ENCODE data around the gene YLPM1. TPM values are rescaled to one million over a fixed set of nuclear protein-coding genes. Genes with fewer than 3 reads are reported as not detected.

Gene YLPM1
- total and polyA plus RNA-seq, 2 donors (not counting 3 experiments of a cell fraction or from before 2014, with no cell fraction given): 14.9 to 85.7 TPM

DNA sequence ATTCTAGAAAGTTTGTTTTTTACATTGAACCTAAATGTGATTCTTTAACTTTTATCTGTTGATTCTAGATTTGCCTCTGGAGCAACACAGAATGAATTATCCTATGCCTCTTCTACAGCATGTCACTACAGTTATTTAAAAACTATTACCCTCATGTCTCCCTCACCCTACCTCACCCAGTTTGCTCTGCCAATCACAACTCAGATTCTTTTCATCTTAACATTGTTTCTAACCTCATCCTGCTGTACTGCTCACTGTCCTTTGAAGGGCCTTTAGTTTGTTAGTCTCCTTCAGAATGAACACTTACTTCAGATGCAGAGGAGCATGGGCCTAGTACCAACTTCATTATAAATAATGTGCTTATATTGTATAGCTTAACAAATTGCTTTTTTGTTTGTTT, 21.5 kb downstream of the YLPM1 start:
- dilution Hi-C loops (cut with MboI; ENCODE audit: extremely low pct_ligation_motif_present, low sequenced_read_pairs): no loop called here
- ChIA-PET POLR2A (no interaction called here), CTCF (interaction anchor here (1.1 to 2.2 kb wide), 4 partner anchors 11 to 176 kb away, joined by 3 to 8 read pairs (median 3); no protein-coding TSS in a partner anchor)
- FAIRE-seq (no peak), DNase-seq (ENCODE audit: low read depth, low spot score) (no peak)
- BruUV-seq (replicated peaks): no TSS peak
- Histone ChIP-seq H3K9ac (replicated peaks; ENCODE audit: extremely low read depth, insufficient read depth, low read length) (no peak overlapping the region), H3K27me3 (ENCODE audit: control insufficient read depth in 2 of 2, insufficient read depth in 2 of 2, low read length in 2 of 2) (no peaks in the 10 kb centered on the region), H3K9me3 (replicated peaks; ENCODE audit: control insufficient read depth, insufficient read depth, low read length) (no peaks in the 10 kb centered on the region), H3K27ac (ENCODE audit: insufficient read depth, low read depth, low read length) (no peak overlapping the region), H3K79me2 (ENCODE audit: control insufficient read depth, insufficient read depth, low read length) (peaks cover 55% of the 10 kb centered on the region), H3K4me1 (ENCODE audit: control insufficient read depth, extremely low read depth, insufficient read depth, low read length) (no peaks in the 10 kb centered on the region), H3K36me3 (ENCODE audit: control insufficient read depth in 2 of 2, extremely low read depth in 1 of 2, insufficient read depth in 2 of 2, low read length in 2 of 2) (peaks cover 8 to 21% of the 10 kb centered on the region in 2 experiments), H4K20me1 (replicated peaks; ENCODE audit: control insufficient read depth, extremely low read depth, insufficient read depth, low read length) (peaks cover 6% of the 10 kb centered on the region), H2AFZ (ENCODE audit: low read depth, low read length) (no peak overlapping the region), H3K4me2 (ENCODE audit: insufficient read depth, low read length) (no peak overlapping the region), H3K4me3 (replicated peaks in 1 of 3; ENCODE audit: insufficient read depth in 1 of 3, low read depth in 1 of 3, low read length in 3 of 3) (no peak overlapping the region), H3K9me1 (replicated peaks; ENCODE audit: control insufficient read depth, extremely low read depth, insufficient read depth, low read length) (no peaks in the 10 kb centered on the region)
- intact Hi-C loops (cut with micrococcal nuclease): no loop called here
- TF ChIP-seq JUN (IDR thresholded peaks at IDR 0.05; ENCODE audit: borderline replicate concordance, insufficient read depth, insufficient read length, low read depth): no peak
- TF ChIP-seq, protein P1, sequence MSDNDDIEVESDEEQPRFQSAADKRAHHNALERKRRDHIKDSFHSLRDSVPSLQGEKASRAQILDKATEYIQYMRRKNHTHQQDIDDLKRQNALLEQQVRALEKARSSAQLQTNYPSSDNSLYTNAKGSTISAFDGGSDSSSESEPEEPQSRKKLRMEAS (IDR thresholded peaks at IDR 0.05; ENCODE audit: insufficient read depth, insufficient read length): no peak
- TF ChIP-seq POLR2A (IDR thresholded peaks at IDR 0.05; ENCODE audit: low read depth, low read length): no peak
- TF ChIP-seq GATA2 (IDR thresholded peaks at IDR 0.05; ENCODE audit: insufficient read depth, insufficient read length, low read depth, low read length): no peak
- TF ChIP-seq FOS (IDR thresholded peaks at IDR 0.05; ENCODE audit: borderline replicate concordance, insufficient read depth, low read length): no peak
- TF ChIP-seq, protein P2, sequence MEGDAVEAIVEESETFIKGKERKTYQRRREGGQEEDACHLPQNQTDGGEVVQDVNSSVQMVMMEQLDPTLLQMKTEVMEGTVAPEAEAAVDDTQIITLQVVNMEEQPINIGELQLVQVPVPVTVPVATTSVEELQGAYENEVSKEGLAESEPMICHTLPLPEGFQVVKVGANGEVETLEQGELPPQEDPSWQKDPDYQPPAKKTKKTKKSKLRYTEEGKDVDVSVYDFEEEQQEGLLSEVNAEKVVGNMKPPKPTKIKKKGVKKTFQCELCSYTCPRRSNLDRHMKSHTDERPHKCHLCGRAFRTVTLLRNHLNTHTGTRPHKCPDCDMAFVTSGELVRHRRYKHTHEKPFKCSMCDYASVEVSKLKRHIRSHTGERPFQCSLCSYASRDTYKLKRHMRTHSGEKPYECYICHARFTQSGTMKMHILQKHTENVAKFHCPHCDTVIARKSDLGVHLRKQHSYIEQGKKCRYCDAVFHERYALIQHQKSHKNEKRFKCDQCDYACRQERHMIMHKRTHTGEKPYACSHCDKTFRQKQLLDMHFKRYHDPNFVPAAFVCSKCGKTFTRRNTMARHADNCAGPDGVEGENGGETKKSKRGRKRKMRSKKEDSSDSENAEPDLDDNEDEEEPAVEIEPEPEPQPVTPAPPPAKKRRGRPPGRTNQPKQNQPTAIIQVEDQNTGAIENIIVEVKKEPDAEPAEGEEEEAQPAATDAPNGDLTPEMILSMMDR (IDR thresholded peaks at IDR 0.05; ENCODE audit: extremely low read depth in 1 of 2, insufficient read depth in 1 of 2, low read depth in 1 of 2, low read length in 2 of 2): no peak
- no peak for TF ChIP-seq POLR2AphosphoS5 (IDR thresholded peaks at IDR 0.05; ENCODE audit: insufficient read depth, low read depth, low read length)
- no peak for TF ChIP-seq MYC (IDR thresholded peaks at IDR 0.05; ENCODE audit: low read depth, low read length)
- TF ChIP-seq EZH2 (IDR thresholded peaks at IDR 0.05; ENCODE audit: borderline replicate concordance, low read depth, low read length, severe bottlenecking): no peak
